ENCODE results near the gene SSH2. TPM values are rescaled to one million over a fixed set of nuclear protein-coding genes. Genes with fewer than 3 reads are reported as not detected.

The SSH2 gene
- total RNA-seq, 1 experiment from 2014 or later, result 14.6 TPM

- Histone ChIP-seq H2AFZ (ENCODE audit: low read length) (no peak overlapping the region), H2BK15ac (ENCODE audit: low read depth, low read length) (no peak overlapping the region), H2BK5ac (ENCODE audit: insufficient read length, low read length) (no peak overlapping the region), H4K20me1 (ENCODE audit: control insufficient read depth, insufficient read depth, insufficient read length) (no peaks in the 10 kb centered on the region), H4K91ac (ENCODE audit: insufficient read length, low read depth, low read length) (no peak overlapping the region), H3K9ac (ENCODE audit: extremely low read depth, insufficient read length, low read length) (no peak overlapping the region), H3K4me2 (ENCODE audit: insufficient read depth, insufficient read length, low read length) (no peak overlapping the region), H3K9me3 (ENCODE audit: control insufficient read depth, low read depth, low read length) (no peaks in the 10 kb centered on the region), H4K8ac (replicated peaks; ENCODE audit: insufficient read length, low read depth, low read length) (no peak overlapping the region), H2AK5ac (ENCODE audit: insufficient read length, low read length) (no peak overlapping the region), H3K79me1 (ENCODE audit: insufficient read depth, low read depth, low read length, poor library complexity, severe bottlenecking) (no peaks in the 10 kb centered on the region), H4K5ac (ENCODE audit: insufficient read length, low read depth, low read length) (no peak overlapping the region), H3K27me3 (ENCODE audit: insufficient read depth, low read length) (no peaks in the 10 kb centered on the region), H3K18ac (ENCODE audit: insufficient read length, low read depth, low read length) (no peak overlapping the region), H2BK20ac (ENCODE audit: low read depth, low read length, poor library complexity, severe bottlenecking) (no peak overlapping the region), H3K27ac (ENCODE audit: insufficient read length, low read depth, low read length) (no peak overlapping the region), H3K14ac (ENCODE audit: insufficient read depth, low read length) (no peak overlapping the region), H3K56ac (ENCODE audit: insufficient read length, low read depth, low read length) (no peak overlapping the region), H3K4ac (ENCODE audit: low read depth, low read length) (no peak overlapping the region), H3T11ph (ENCODE audit: low read length) (no peak overlapping the region), H2BK120ac (ENCODE audit: low read depth, low read length, poor library complexity, severe bottlenecking) (no peak overlapping the region), H3K23me2 (ENCODE audit: insufficient read length, low read depth, low read length, poor library complexity, severe bottlenecking) (no peaks in the 10 kb centered on the region), H3K4me1 (ENCODE audit: insufficient read depth, low read length) (no peaks in the 10 kb centered on the region), H2BK12ac (ENCODE audit: insufficient read length, low read depth, low read length) (no peak overlapping the region), H3K23ac (ENCODE audit: insufficient read length, low read depth, low read length) (no peak overlapping the region), H3K79me2 (ENCODE audit: insufficient read depth, low read length) (no peaks in the 10 kb centered on the region)
- H3K4me1 Mint-ChIP-seq, result no peaks in the 10 kb centered on the region
- no peak for DNase-seq
- no peak for TF ChIP-seq CTCF (conservative IDR thresholded peaks at IDR 0.05)
- no CpG with 5 or more reads among the region's 6 CpGs for WGBS (ENCODE audit: extremely low coverage, insufficient read length, low lambda C conversion rate)
- no peak overlapping the region for H3K4me3 Mint-ChIP-seq
- no peaks in the 10 kb centered on the region for H3K9me3 Mint-ChIP-seq
- H3K27ac Mint-ChIP-seq, result no peak overlapping the region; a peak in 1 of 7 replicates
- no peaks in the 10 kb centered on the region for H3K27me3 Mint-ChIP-seq (ENCODE audit: low read depth)
- peaks cover 0 to 9% (median 0%) of the 10 kb centered on the region in 3 experiments; a peak in 2 of 7 replicates for H3K36me3 Mint-ChIP-seq (ENCODE audit: insufficient read depth in 1 of 3, low read depth in 3 of 3)
Observed at GRCh38 chr17:29698019-29698777, 231.8 kb downstream of the SSH2 start.

Data from H9 (cell line).